Effector memory CD8-positive, alpha-beta T cell (primary cell): ENCODE measurements around the gene HEG1.
"Not testable (repeated sequence)": the region's sequence is repeated elsewhere in the genome, so short reads cannot be mapped to it uniquely, and the experiment has no call there.

ENCODE experiments used
- ATAC-seq: fragments of 150-1000 bp; cut with Tn5 transposase; replicated peaks from 2 replicates; pipeline ENCODE4 v1.10.0; 2021; ENCODE audit warnings: mild to moderate bottlenecking, moderate library complexity
- DNase-seq, 3 experiments: peaks; one replicate each; pipeline ENCODE4 v3.0.0; 2021
- H3K27ac Mint-ChIP-seq, 2 donors: one replicate each; pipeline ENCODE4 v1.8.0; 2022; ENCODE audit warnings: mild to moderate bottlenecking in 2 of 2, mixed read lengths in 2 of 2, moderate library complexity in 2 of 2
- H3K27me3 Mint-ChIP-seq, 2 donors: one replicate each; pipeline ENCODE4 v1.8.0; 2022; ENCODE audit warnings: mixed read lengths in 2 of 2
- H3K36me3 Mint-ChIP-seq: one replicate; pipeline ENCODE4 v1.8.0; 2022; ENCODE audit warnings: mild to moderate bottlenecking, moderate library complexity, mixed read lengths; ENCODE audit not compliant: insufficient read depth
- H3K4me1 Mint-ChIP-seq, 2 donors: one replicate each; pipeline ENCODE4 v1.8.0; 2022; ENCODE audit warnings: low read depth in 2 of 2, mixed read lengths in 2 of 2
- H3K4me3 Mint-ChIP-seq, 2 donors: one replicate each; pipeline ENCODE4 v1.8.0; 2022; ENCODE audit warnings: mild to moderate bottlenecking in 2 of 2, mixed read lengths in 2 of 2, moderate library complexity in 2 of 2
- H3K9me3 Mint-ChIP-seq, 2 donors: one replicate each; pipeline ENCODE4 v1.8.0; 2022; ENCODE audit warnings: mixed read lengths in 2 of 2

Gene HEG1

GRCh38 chr3:124969963-124970722 is 85.7 kb downstream of the HEG1 start:
- H3K9me3 Mint-ChIP-seq = no peaks in the 10 kb centered on the region
- ATAC-seq (no peak), DNase-seq (no peak)
- H3K27me3 Mint-ChIP-seq = no peaks in the 10 kb centered on the region
- H3K4me1 Mint-ChIP-seq = no peaks in the 10 kb centered on the region
- no peak overlapping the region for H3K4me3 Mint-ChIP-seq
- peaks cover 37% of the 10 kb centered on the region for H3K36me3 Mint-ChIP-seq
- H3K27ac Mint-ChIP-seq = peak overlapping the region in 1 of 2 donors; percentile 75

GRCh38 chr3:124969190-124969589 is 86.6 kb downstream of the HEG1 start:
- peak overlapping the region in 1 of 2 donors; percentile 75 for H3K27ac Mint-ChIP-seq

GRCh38 chr3:124967964-124968363 is 87.8 kb downstream of the HEG1 start:
- ATAC-seq (no peak), DNase-seq (no peak)
- peak overlapping the region in 1 of 2 donors; percentile 75 for H3K27ac Mint-ChIP-seq

More at GRCh38 chr3:124969190-124969589, 86.6 kb downstream of the HEG1 start:
- H3K4me1 Mint-ChIP-seq = no peaks in the 10 kb centered on the region
- no peaks in the 10 kb centered on the region for H3K9me3 Mint-ChIP-seq
- H3K27me3 Mint-ChIP-seq = no peaks in the 10 kb centered on the region
- peaks cover 34% of the 10 kb centered on the region for H3K36me3 Mint-ChIP-seq
- DNase-seq = no peak
- H3K4me3 Mint-ChIP-seq = no peak overlapping the region
- no peak for ATAC-seq

GRCh38 chr3:124966521-124967445 is 89.0 kb downstream of the HEG1 start:
- no peaks in the 10 kb centered on the region for H3K9me3 Mint-ChIP-seq
- H3K4me3 Mint-ChIP-seq = no peak overlapping the region
- no peak for DNase-seq
- ATAC-seq = no peak
- H3K27ac Mint-ChIP-seq = no peak overlapping the region
- H3K36me3 Mint-ChIP-seq = peaks cover 24% of the 10 kb centered on the region
- H3K4me1 Mint-ChIP-seq = no peaks in the 10 kb centered on the region
- H3K27me3 Mint-ChIP-seq = no peaks in the 10 kb centered on the region

More at GRCh38 chr3:124967964-124968363, 87.8 kb downstream of the HEG1 start:
- H3K36me3 Mint-ChIP-seq = peaks cover 28% of the 10 kb centered on the region
- H3K9me3 Mint-ChIP-seq = no peaks in the 10 kb centered on the region
- no peak overlapping the region for H3K4me3 Mint-ChIP-seq
- H3K4me1 Mint-ChIP-seq = no peaks in the 10 kb centered on the region
- H3K27me3 Mint-ChIP-seq = no peaks in the 10 kb centered on the region

GRCh38 chr3:124965413-124965812 is 90.4 kb downstream of the HEG1 start:
- Mint-ChIP-seq H3K4me1 (no peaks in the 10 kb centered on the region), H3K4me3 (no peak overlapping the region), H3K9me3 (no peaks in the 10 kb centered on the region), H3K36me3 (peaks cover 14% of the 10 kb centered on the region), H3K27ac (no peak overlapping the region), H3K27me3 (no peaks in the 10 kb centered on the region)
- DNase-seq (no peak), ATAC-seq (no peak)

GRCh38 chr3:124964387-124964786 is 91.4 kb downstream of the HEG1 start:
- no peak for DNase-seq
- Mint-ChIP-seq H3K27me3 (no peaks in the 10 kb centered on the region), H3K36me3 (peaks cover 9% of the 10 kb centered on the region), H3K4me1 (no peaks in the 10 kb centered on the region), H3K4me3 (no peak overlapping the region), H3K27ac (peak overlapping the region in 1 of 2 donors; percentile 30), H3K9me3 (no peaks in the 10 kb centered on the region)
- no peak for ATAC-seq

GRCh38 chr3:124963755-124964154 is 92.0 kb downstream of the HEG1 start:
- DNase-seq = no peak
- no peak for ATAC-seq
- Mint-ChIP-seq H3K4me1 (no peaks in the 10 kb centered on the region), H3K9me3 (no peaks in the 10 kb centered on the region), H3K27ac (peak overlapping the region in 1 of 2 donors; percentile 30), H3K27me3 (no peaks in the 10 kb centered on the region), H3K4me3 (no peak overlapping the region), H3K36me3 (peaks cover 6% of the 10 kb centered on the region)

GRCh38 chr3:124962403-124962940 is 93.3 kb downstream of the HEG1 start:
- no peaks in the 10 kb centered on the region for H3K27me3 Mint-ChIP-seq
- H3K4me1 Mint-ChIP-seq = no peaks in the 10 kb centered on the region
- no peak overlapping the region for H3K27ac Mint-ChIP-seq
- H3K36me3 Mint-ChIP-seq = no peaks in the 10 kb centered on the region
- H3K4me3 Mint-ChIP-seq = no peak overlapping the region
- no peak for ATAC-seq
- no peak for DNase-seq
- no peaks in the 10 kb centered on the region for H3K9me3 Mint-ChIP-seq

GRCh38 chr3:124960698-124961097 is 95.1 kb downstream of the HEG1 start:
- DNase-seq = no peak
- Mint-ChIP-seq H3K4me1 (no peaks in the 10 kb centered on the region), H3K27ac (no peak overlapping the region), H3K9me3 (no peaks in the 10 kb centered on the region), H3K27me3 (no peaks in the 10 kb centered on the region), H3K4me3 (no peak overlapping the region), H3K36me3 (no peaks in the 10 kb centered on the region)
- ATAC-seq = no peak

GRCh38 chr3:124960105-124960504 is 95.7 kb downstream of the HEG1 start:
- no peaks in the 10 kb centered on the region for H3K9me3 Mint-ChIP-seq
- H3K4me3 Mint-ChIP-seq = no peak overlapping the region
- no peaks in the 10 kb centered on the region for H3K4me1 Mint-ChIP-seq
- no peaks in the 10 kb centered on the region for H3K27me3 Mint-ChIP-seq
- ATAC-seq (no peak), DNase-seq (no peak)
- H3K36me3 Mint-ChIP-seq = no peaks in the 10 kb centered on the region
- no peak overlapping the region for H3K27ac Mint-ChIP-seq

GRCh38 chr3:124957951-124958350 is 97.8 kb downstream of the HEG1 start:
- not testable (repeated sequence) for H3K4me1 Mint-ChIP-seq, H3K36me3 Mint-ChIP-seq, H3K9me3 Mint-ChIP-seq, H3K4me3 Mint-ChIP-seq, ATAC-seq, H3K27ac Mint-ChIP-seq, DNase-seq
- H3K27me3 Mint-ChIP-seq = peaks cover 5 to 11% of the 10 kb centered on the region in 2 donors

- H3K27ac Mint-ChIP-seq = no peak overlapping the region
- DNase-seq = no peak
- no peak overlapping the region for H3K4me3 Mint-ChIP-seq
- no peak for ATAC-seq
- H3K4me1 Mint-ChIP-seq = no peaks in the 10 kb centered on the region
- H3K36me3 Mint-ChIP-seq = peaks cover 2% of the 10 kb centered on the region
- no peaks in the 10 kb centered on the region for H3K9me3 Mint-ChIP-seq
- H3K27me3 Mint-ChIP-seq = peaks cover 5 to 11% of the 10 kb centered on the region in 2 donors
Measured at GRCh38 chr3:124952282-124952855, 103.4 kb downstream of the HEG1 start.

- H3K4me1 Mint-ChIP-seq = no peaks in the 10 kb centered on the region
- DNase-seq = no peak
- no peaks in the 10 kb centered on the region for H3K9me3 Mint-ChIP-seq
- no peak overlapping the region for H3K4me3 Mint-ChIP-seq
- no peak overlapping the region for H3K27ac Mint-ChIP-seq
- no peak for ATAC-seq
- peaks cover 5 to 11% of the 10 kb centered on the region in 2 donors for H3K27me3 Mint-ChIP-seq
- H3K36me3 Mint-ChIP-seq = peaks cover 2% of the 10 kb centered on the region
Measured at GRCh38 chr3:124951511-124952281, 104.1 kb downstream of the HEG1 start.
